ENCODE measurements around the gene MOV10L1. TPM values are rescaled to one million over a fixed set of nuclear protein-coding genes. Genes with fewer than 3 reads are reported as not detected.

MOV10L1 gene
- total and polyA plus RNA-seq, 2 donors (not counting 3 experiments of a cell fraction or from before 2014, with no cell fraction given): 27.6 to 37.6 TPM

DNA sequence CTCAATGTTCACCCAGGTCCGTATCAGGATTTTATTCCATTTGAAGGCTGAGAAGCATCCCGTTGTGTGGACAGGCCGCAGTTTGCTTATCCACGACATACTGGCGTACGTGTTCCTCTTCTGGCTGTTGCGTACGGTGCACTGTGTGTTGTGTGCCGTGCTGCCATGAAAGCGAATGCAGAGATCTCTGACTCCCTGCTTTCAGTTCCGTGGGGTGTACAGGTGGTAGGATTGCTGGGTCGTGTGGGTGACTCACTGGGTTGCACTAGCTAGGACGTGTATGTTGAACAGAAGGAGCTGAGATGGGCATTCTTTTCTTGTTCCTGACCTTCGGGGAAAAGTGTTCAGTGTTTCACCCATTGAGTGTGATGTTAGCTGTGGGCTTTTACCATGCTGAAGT, 121.3 kb downstream of the MOV10L1 start:
- H3K27ac ChIP-seq (ENCODE audit: insufficient read depth, low read depth, low read length): no peak overlapping the region
- CTCF ChIA-PET: interaction anchor here (1.5 kb wide), 1 partner anchor 280 kb away, joined by 6 read pairs; no protein-coding TSS in a partner anchor
- H3K9me1 ChIP-seq (replicated peaks; ENCODE audit: control insufficient read depth, extremely low read depth, insufficient read depth, low read length): no peaks in the 10 kb centered on the region
- no peak for FAIRE-seq
- no peak overlapping the region for H3K4me3 ChIP-seq (replicated peaks in 1 of 3; ENCODE audit: insufficient read depth in 1 of 3, low read depth in 1 of 3, low read length in 3 of 3)
- H3K9ac ChIP-seq (replicated peaks; ENCODE audit: extremely low read depth, insufficient read depth, low read length): no peak overlapping the region
- H3K36me3 ChIP-seq (ENCODE audit: control insufficient read depth in 2 of 2, extremely low read depth in 1 of 2, insufficient read depth in 2 of 2, low read length in 2 of 2): peaks cover 6 to 24% of the 10 kb centered on the region in 2 experiments
- dilution Hi-C loops (cut with MboI; ENCODE audit: extremely low pct_ligation_motif_present, low sequenced_read_pairs) (no loop called here), intact Hi-C loops (cut with micrococcal nuclease) (no loop called here)
- H4K20me1 ChIP-seq (replicated peaks; ENCODE audit: control insufficient read depth, extremely low read depth, insufficient read depth, low read length): no peaks in the 10 kb centered on the region
- TF ChIP-seq, protein P1, sequence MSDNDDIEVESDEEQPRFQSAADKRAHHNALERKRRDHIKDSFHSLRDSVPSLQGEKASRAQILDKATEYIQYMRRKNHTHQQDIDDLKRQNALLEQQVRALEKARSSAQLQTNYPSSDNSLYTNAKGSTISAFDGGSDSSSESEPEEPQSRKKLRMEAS (IDR thresholded peaks at IDR 0.05; ENCODE audit: insufficient read depth, insufficient read length): no peak
- TF ChIP-seq FOS (IDR thresholded peaks at IDR 0.05; ENCODE audit: borderline replicate concordance, insufficient read depth, low read length) (no peak), EZH2 (IDR thresholded peaks at IDR 0.05; ENCODE audit: borderline replicate concordance, low read depth, low read length, severe bottlenecking) (no peak), JUN (IDR thresholded peaks at IDR 0.05; ENCODE audit: borderline replicate concordance, insufficient read depth, insufficient read length, low read depth) (no peak), MYC (IDR thresholded peaks at IDR 0.05; ENCODE audit: low read depth, low read length) (no peak), POLR2A (IDR thresholded peaks at IDR 0.05; ENCODE audit: low read depth, low read length) (no peak), GATA2 (IDR thresholded peaks at IDR 0.05; ENCODE audit: insufficient read depth, insufficient read length, low read depth, low read length) (no peak), POLR2AphosphoS5 (IDR thresholded peaks at IDR 0.05; ENCODE audit: insufficient read depth, low read depth, low read length) (no peak)
- TF ChIP-seq, protein P2, sequence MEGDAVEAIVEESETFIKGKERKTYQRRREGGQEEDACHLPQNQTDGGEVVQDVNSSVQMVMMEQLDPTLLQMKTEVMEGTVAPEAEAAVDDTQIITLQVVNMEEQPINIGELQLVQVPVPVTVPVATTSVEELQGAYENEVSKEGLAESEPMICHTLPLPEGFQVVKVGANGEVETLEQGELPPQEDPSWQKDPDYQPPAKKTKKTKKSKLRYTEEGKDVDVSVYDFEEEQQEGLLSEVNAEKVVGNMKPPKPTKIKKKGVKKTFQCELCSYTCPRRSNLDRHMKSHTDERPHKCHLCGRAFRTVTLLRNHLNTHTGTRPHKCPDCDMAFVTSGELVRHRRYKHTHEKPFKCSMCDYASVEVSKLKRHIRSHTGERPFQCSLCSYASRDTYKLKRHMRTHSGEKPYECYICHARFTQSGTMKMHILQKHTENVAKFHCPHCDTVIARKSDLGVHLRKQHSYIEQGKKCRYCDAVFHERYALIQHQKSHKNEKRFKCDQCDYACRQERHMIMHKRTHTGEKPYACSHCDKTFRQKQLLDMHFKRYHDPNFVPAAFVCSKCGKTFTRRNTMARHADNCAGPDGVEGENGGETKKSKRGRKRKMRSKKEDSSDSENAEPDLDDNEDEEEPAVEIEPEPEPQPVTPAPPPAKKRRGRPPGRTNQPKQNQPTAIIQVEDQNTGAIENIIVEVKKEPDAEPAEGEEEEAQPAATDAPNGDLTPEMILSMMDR (IDR thresholded peaks at IDR 0.05; ENCODE audit: extremely low read depth in 1 of 2, insufficient read depth in 1 of 2, low read depth in 1 of 2, low read length in 2 of 2): no peak
- no peaks in the 10 kb centered on the region for H3K27me3 ChIP-seq (ENCODE audit: control insufficient read depth in 2 of 2, insufficient read depth in 2 of 2, low read length in 2 of 2)
- no peak overlapping the region for H2AFZ ChIP-seq (ENCODE audit: low read depth, low read length)
- no TSS peak for BruUV-seq (replicated peaks)
- POLR2A ChIA-PET: no interaction called here
- no peak for DNase-seq (ENCODE audit: low read depth, low spot score)
- peaks cover 13% of the 10 kb centered on the region for H3K4me1 ChIP-seq (ENCODE audit: control insufficient read depth, extremely low read depth, insufficient read depth, low read length)
- H3K79me2 ChIP-seq (ENCODE audit: control insufficient read depth, insufficient read depth, low read length): peaks cover 21% of the 10 kb centered on the region
- no peak overlapping the region for H3K4me2 ChIP-seq (ENCODE audit: insufficient read depth, low read length)
- H3K9me3 ChIP-seq (replicated peaks; ENCODE audit: control insufficient read depth, insufficient read depth, low read length): no peaks in the 10 kb centered on the region

Other genes with a start within 250 kb of the MOV10L1 start
- gene ZBED4, start 236.2 kb upstream of the MOV10L1 start, total RNA-seq: 18.2 and 18.6 TPM in 2 replicates
- 6.4 and 8.6 TPM in 2 replicates for gene ZBED4, start 236.2 kb upstream of the MOV10L1 start, polyA plus RNA-seq
- 14.6 and 20.9 TPM in 2 replicates for gene ALG12, start 171.6 kb upstream of the MOV10L1 start, total RNA-seq
- gene ALG12, start 171.6 kb upstream of the MOV10L1 start, polyA plus RNA-seq: 16.7 and 18.0 TPM in 2 replicates
- 69.5 and 71.0 TPM in 2 replicates for gene CRELD2, start 171.4 kb upstream of the MOV10L1 start, total RNA-seq
- 75.7 and 86.3 TPM in 2 replicates for gene CRELD2, start 171.4 kb upstream of the MOV10L1 start, polyA plus RNA-seq
- gene PIM3, start 129.2 kb upstream of the MOV10L1 start, total RNA-seq: 185 and 219 TPM in 2 replicates
- gene PIM3, start 129.2 kb upstream of the MOV10L1 start, polyA plus RNA-seq: 131 and 172 TPM in 2 replicates
- 0.12 and 0.15 TPM in 2 replicates for gene IL17REL, start 77.2 kb upstream of the MOV10L1 start, total RNA-seq
- gene IL17REL, start 77.2 kb upstream of the MOV10L1 start, polyA plus RNA-seq: 0.06 TPM in 2 replicates
- not detected in 2 replicates for gene TTLL8, start 31.7 kb upstream of the MOV10L1 start, total RNA-seq
- gene TTLL8, start 31.7 kb upstream of the MOV10L1 start, polyA plus RNA-seq: not detected in 2 replicates
- gene MLC1, start 4.6 kb upstream of the MOV10L1 start, total RNA-seq: not detected in 2 replicates
- not detected in 2 replicates for gene MLC1, start 4.6 kb upstream of the MOV10L1 start, polyA plus RNA-seq
- 5.1 and 5.2 TPM in 2 replicates for gene PANX2, start 80.7 kb downstream of the MOV10L1 start, total RNA-seq
- gene PANX2, start 80.7 kb downstream of the MOV10L1 start, polyA plus RNA-seq: 2.5 and 3.1 TPM in 2 replicates
- gene TRABD, start 95.9 kb downstream of the MOV10L1 start, total RNA-seq: 46.8 and 48.9 TPM in 2 replicates
- 48.4 and 58.2 TPM in 2 replicates for gene TRABD, start 95.9 kb downstream of the MOV10L1 start, polyA plus RNA-seq
- gene SELENOO, start 111.0 kb downstream of the MOV10L1 start, total RNA-seq: 24.1 and 28.0 TPM in 2 replicates
- gene SELENOO, start 111.0 kb downstream of the MOV10L1 start, polyA plus RNA-seq: 37.5 and 45.8 TPM in 2 replicates
- 41.5 and 45.3 TPM in 2 replicates for gene TUBGCP6, start 155.0 kb downstream of the MOV10L1 start, total RNA-seq
- 33.1 and 42.7 TPM in 2 replicates for gene TUBGCP6, start 155.0 kb downstream of the MOV10L1 start, polyA plus RNA-seq
- gene HDAC10, start 161.3 kb downstream of the MOV10L1 start, total RNA-seq: 42.4 and 47.0 TPM in 2 replicates
- 32.6 and 38.3 TPM in 2 replicates for gene HDAC10, start 161.3 kb downstream of the MOV10L1 start, polyA plus RNA-seq
- gene MAPK12, start 171.7 kb downstream of the MOV10L1 start, total RNA-seq: 67.9 and 72.3 TPM in 2 replicates
- 86.8 and 90.2 TPM in 2 replicates for gene MAPK12, start 171.7 kb downstream of the MOV10L1 start, polyA plus RNA-seq
- gene MAPK11, start 180.4 kb downstream of the MOV10L1 start, total RNA-seq: 26.3 and 29.4 TPM in 2 replicates
- gene MAPK11, start 180.4 kb downstream of the MOV10L1 start, polyA plus RNA-seq: 22.8 and 30.2 TPM in 2 replicates
- 134 and 139 TPM in 2 replicates for gene PLXNB2, start 217.6 kb downstream of the MOV10L1 start, total RNA-seq
- 82.3 and 113 TPM in 2 replicates for gene PLXNB2, start 217.6 kb downstream of the MOV10L1 start, polyA plus RNA-seq
- gene DENND6B, start 237.0 kb downstream of the MOV10L1 start, total RNA-seq: 2.9 and 5.9 TPM in 2 replicates
- gene DENND6B, start 237.0 kb downstream of the MOV10L1 start, polyA plus RNA-seq: 4.1 and 6.5 TPM in 2 replicates

Data from endothelial cell of umbilical vein (primary cell).